ENCODE measurements around the gene ARMC9.

- no peak for TF ChIP-seq CTCF (IDR thresholded peaks at IDR 0.05 in 4 of 5, conservative IDR thresholded peaks at IDR 0.05 in 1 of 5)
- TF ChIP-seq POLR2A (IDR thresholded peaks at IDR 0.05), result no peak
Observed at GRCh38 chr2:231186325-231186724, 12.1 kb upstream of the ARMC9 start.

Measured in gastrocnemius medialis (tissue), 4 donors.